ENCODE data around the gene CHID1.
A peak's percentile ranks its signal among the peaks of the same experiment; 100 is the strongest.

CHID1 gene

GRCh38 chr11:823441-824291 is 86.9 kb downstream of the CHID1 start:
- no peak for FAIRE-seq

GRCh38 chr11:821512-822371 is 88.9 kb downstream of the CHID1 start:
- TF ChIP-seq TAF1 (IDR thresholded peaks at IDR 0.05; ENCODE audit: borderline replicate concordance, low read depth, low read length) (no peak), POLR2A (IDR thresholded peaks at IDR 0.05; ENCODE audit: low read depth, low read length) (no peak), POLR2AphosphoS5 (IDR thresholded peaks at IDR 0.05; ENCODE audit: low read depth, low read length) (no peak)
- FAIRE-seq (no peak), DNase-seq (ENCODE audit: insufficient read length) (no peak)

More at GRCh38 chr11:823441-824291, 86.9 kb downstream of the CHID1 start:
- TF ChIP-seq POLR2A (IDR thresholded peaks at IDR 0.05; ENCODE audit: low read depth, low read length): no peak
- no peak for DNase-seq (ENCODE audit: insufficient read length)

DNA sequence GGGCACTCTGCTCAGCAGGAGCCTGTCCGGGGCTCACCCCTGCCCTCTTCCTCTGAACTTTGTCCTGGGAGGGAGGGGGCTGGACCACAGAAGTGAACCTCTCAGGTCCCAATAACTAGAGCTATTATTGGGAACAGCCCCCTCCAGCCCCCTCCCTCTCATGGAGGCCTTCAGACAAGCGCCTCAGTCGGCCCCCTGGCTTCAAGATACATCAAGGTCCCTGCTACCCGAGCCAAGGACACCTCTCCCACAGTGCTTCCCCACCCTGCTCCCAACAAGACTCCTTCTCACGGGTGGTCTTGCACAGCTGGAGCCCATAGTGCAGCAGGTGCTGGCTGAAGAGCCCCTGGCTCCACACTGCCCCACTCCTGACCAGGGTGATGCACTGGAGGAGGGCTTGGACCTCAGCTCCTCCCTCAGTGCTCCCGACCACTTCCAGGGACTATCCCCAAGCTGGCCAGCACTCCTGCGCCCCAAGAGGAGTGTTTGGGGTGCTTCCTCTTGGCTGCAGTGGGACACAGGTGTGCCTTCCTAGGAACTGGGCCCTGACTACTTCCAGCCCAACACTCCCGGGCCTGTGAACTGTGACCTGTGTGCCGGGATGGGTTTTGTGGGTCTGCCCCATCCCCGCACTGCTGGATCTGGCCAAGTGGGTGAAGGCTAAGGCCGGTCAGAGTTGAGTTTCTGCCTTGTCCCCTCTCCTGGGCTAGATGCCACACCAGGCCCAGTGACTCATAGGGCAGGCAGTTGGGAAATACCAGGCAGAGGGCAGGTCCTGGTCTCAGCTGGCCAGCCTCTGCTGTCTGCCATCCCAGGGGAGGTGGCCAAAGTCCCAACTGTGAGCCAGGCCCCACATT is 89.7 kb downstream of the CHID1 start:
- FAIRE-seq: no peak
- no peak for DNase-seq (ENCODE audit: insufficient read length)
- TF ChIP-seq POLR2A (IDR thresholded peaks at IDR 0.05; ENCODE audit: low read depth, low read length): no peak
- TF ChIP-seq TAF1 (IDR thresholded peaks at IDR 0.05; ENCODE audit: borderline replicate concordance, low read depth, low read length): no peak
- no peak for TF ChIP-seq POLR2AphosphoS5 (IDR thresholded peaks at IDR 0.05; ENCODE audit: low read depth, low read length)

DNA sequence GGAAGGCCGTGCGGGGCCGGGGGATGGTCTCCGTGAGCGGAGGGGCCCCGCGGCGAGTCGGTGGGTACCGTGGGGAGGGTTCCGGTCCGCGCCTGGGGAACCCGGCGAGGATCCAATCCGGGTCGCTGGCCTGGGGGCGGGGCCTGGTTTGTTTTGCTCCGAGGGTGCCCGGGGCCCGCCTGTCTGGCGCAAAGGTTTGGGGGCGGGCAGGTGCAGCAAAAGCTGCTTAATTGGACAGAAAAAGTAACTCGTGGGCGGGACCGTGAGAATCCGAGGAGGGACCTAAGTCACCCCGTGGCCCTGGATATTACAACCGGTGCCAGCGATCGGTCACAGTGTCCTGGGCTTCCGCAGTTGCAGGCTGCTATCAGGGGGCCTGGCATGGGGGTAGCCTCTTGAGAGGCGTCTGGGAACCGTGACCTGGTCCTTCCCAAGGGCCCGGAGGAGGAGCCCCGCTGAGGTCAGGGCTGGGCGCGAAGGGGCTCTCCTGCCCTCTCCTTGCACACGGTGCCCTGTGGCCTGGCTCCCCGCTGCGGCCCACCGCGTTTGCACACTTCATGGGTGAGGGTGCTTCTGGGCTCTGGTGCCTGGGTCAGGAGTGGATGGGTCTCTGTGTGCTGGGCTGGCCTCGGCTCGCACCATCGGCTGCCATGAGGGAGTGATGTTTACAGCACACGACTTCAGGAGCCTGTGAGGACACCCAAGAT is 90.5 kb downstream of the CHID1 start:
- no peak for FAIRE-seq
- peak; percentile 95 for DNase-seq (ENCODE audit: insufficient read length)
- no peak for TF ChIP-seq POLR2A (IDR thresholded peaks at IDR 0.05; ENCODE audit: low read depth, low read length)
- TF ChIP-seq POLR2AphosphoS5 (IDR thresholded peaks at IDR 0.05; ENCODE audit: low read depth, low read length): no peak
- no peak for TF ChIP-seq TAF1 (IDR thresholded peaks at IDR 0.05; ENCODE audit: borderline replicate concordance, low read depth, low read length)

GRCh38 chr11:819129-819931 is 91.3 kb downstream of the CHID1 start:
- FAIRE-seq: peak; percentile 98
- TF ChIP-seq POLR2A (IDR thresholded peaks at IDR 0.05; ENCODE audit: low read depth, low read length): peak; percentile 91
- TF ChIP-seq TAF1 (IDR thresholded peaks at IDR 0.05; ENCODE audit: borderline replicate concordance, low read depth, low read length): 0 out of 2 replicates have a peak, but pooled peaks have one; percentile 59
- peak; percentile 67 for TF ChIP-seq POLR2AphosphoS5 (IDR thresholded peaks at IDR 0.05; ENCODE audit: low read depth, low read length)
- DNase-seq (ENCODE audit: insufficient read length): peak; percentile 96

- no peak for DNase-seq (ENCODE audit: insufficient read length)
- peak; percentile 44 for FAIRE-seq
- TF ChIP-seq POLR2AphosphoS5 (IDR thresholded peaks at IDR 0.05; ENCODE audit: low read depth, low read length): no peak
- TF ChIP-seq TAF1 (IDR thresholded peaks at IDR 0.05; ENCODE audit: borderline replicate concordance, low read depth, low read length): no peak
- no peak for TF ChIP-seq POLR2A (IDR thresholded peaks at IDR 0.05; ENCODE audit: low read depth, low read length)
Measured at GRCh38 chr11:818396-819128, 92.0 kb downstream of the CHID1 start, which contains the start of gene PNPLA2. Gene PNPLA2 (plus strand): TSS chr11:818914. CDS start chr11:819719, 805 bp downstream.

Data from GM12892 (cell line).